Upper lobe of left lung (tissue), 4 donors: Measurements from ENCODE around the gene C3orf22.

ENCODE experiments used
- POLR2A ChIP-seq, 4 donors: fragments of 450-650 bp; IDR thresholded peaks; one replicate each; pipeline ENCODE4 v1.5.1; 2016 to 2017; ENCODE audit warnings: antibody characterized with exemption in 4 of 4, mild to moderate bottlenecking in 2 of 4
- TF ChIP-seq, protein P1 (sequence below), 6 experiments: fragments of 450-650 bp in 4 of 6; fragments of 200-600 bp in 2 of 6; sonication (generic) in 2 of 6; IDR thresholded peaks; one replicate each; pipeline ENCODE4 v1.5.1; 2016 to 2019; ENCODE audit warnings: antibody characterized with exemption in 6 of 6

DNA sequence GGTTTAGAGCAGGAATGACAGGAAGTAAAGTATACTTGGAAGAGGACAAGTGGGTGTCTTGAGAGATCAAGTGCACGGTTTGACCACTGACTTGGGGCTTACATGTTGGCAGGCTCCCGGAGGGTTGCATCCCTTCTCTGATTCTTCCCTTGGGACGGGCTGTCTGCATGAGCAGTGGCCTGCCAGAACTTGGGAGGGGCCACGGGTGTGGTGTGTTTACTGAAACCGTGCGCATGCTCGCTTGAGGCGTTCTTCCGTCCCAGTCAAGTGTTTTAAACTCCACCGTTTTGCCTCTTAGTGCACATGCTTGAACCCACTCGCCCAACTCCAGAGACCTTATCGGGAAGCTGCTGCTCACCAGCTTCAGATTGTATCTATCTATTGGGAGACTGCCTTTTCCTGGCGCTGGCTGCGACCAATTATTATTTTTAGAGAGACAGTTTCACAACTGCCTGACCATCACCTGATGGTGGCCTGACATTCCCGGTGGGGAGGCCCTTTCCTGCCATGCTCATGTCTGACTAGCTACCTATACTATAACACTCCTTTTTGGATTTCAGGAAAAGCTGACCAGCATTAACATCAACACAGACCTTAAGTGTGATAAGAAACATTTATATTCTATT lies 14.9 kb upstream of the C3orf22 start:
- TF ChIP-seq, protein P1, sequence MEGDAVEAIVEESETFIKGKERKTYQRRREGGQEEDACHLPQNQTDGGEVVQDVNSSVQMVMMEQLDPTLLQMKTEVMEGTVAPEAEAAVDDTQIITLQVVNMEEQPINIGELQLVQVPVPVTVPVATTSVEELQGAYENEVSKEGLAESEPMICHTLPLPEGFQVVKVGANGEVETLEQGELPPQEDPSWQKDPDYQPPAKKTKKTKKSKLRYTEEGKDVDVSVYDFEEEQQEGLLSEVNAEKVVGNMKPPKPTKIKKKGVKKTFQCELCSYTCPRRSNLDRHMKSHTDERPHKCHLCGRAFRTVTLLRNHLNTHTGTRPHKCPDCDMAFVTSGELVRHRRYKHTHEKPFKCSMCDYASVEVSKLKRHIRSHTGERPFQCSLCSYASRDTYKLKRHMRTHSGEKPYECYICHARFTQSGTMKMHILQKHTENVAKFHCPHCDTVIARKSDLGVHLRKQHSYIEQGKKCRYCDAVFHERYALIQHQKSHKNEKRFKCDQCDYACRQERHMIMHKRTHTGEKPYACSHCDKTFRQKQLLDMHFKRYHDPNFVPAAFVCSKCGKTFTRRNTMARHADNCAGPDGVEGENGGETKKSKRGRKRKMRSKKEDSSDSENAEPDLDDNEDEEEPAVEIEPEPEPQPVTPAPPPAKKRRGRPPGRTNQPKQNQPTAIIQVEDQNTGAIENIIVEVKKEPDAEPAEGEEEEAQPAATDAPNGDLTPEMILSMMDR (IDR thresholded peaks at IDR 0.05) = no peak
- no peak for TF ChIP-seq POLR2A (IDR thresholded peaks at IDR 0.05)
